Neuronal stem cell (in vitro differentiated cells): ENCODE data around the gene C10orf120.

Experiments
- DNase-seq: peaks from one replicate; pipeline ENCODE4 v3.0.0-alpha.2; 2013; ENCODE audit warnings: low spot score
- H2AFZ ChIP-seq: one replicate; pipeline ENCODE4 v1.6.1; 2013; ENCODE audit warnings: mild to moderate bottlenecking, low read length, inconsistent platforms
- H2AK5ac ChIP-seq: 2 replicates; pipeline ENCODE4 v1.6.1; 2013; ENCODE audit warnings: low read depth, mild to moderate bottlenecking, inconsistent platforms, low read length, moderate library complexity, mixed read lengths
- H2BK120ac ChIP-seq: 2 replicates; pipeline ENCODE4 v1.6.1; 2013; ENCODE audit warnings: low read depth, mild to moderate bottlenecking, inconsistent platforms, low read length, moderate library complexity, mixed read lengths
- H2BK12ac ChIP-seq: one replicate; pipeline ENCODE4 v1.6.1; 2013; ENCODE audit warnings: low read length, inconsistent platforms
- H2BK15ac ChIP-seq: 2 replicates; pipeline ENCODE4 v1.6.1; 2013; ENCODE audit warnings: mild to moderate bottlenecking, low read length, inconsistent platforms, mixed read lengths
- H2BK5ac ChIP-seq: one replicate; pipeline ENCODE4 v1.6.1; 2013; ENCODE audit warnings: inconsistent platforms, mild to moderate bottlenecking, low read length, moderate library complexity
- H3K14ac ChIP-seq: one replicate; pipeline ENCODE4 v1.6.1; 2013; ENCODE audit warnings: low read length, inconsistent platforms
- H3K18ac ChIP-seq: 2 replicates; pipeline ENCODE4 v1.6.1; 2013; ENCODE audit warnings: low read length, inconsistent platforms
- H3K23ac ChIP-seq: 2 replicates; pipeline ENCODE4 v1.6.1; 2013; ENCODE audit warnings: low read depth, mild to moderate bottlenecking, mixed read lengths, low read length, inconsistent platforms; ENCODE audit not compliant: poor library complexity
- H3K27ac ChIP-seq: replicated peaks from 3 replicates; pipeline ENCODE4 v1.5.1; 2013; ENCODE audit warnings: low read length, inconsistent platforms
- H3K27me3 ChIP-seq, 3 experiments: 2 replicates each; pipeline ENCODE4 v1.6.1; 2013; ENCODE audit warnings: low read length in 3 of 3, mild to moderate bottlenecking in 2 of 3, inconsistent platforms in 1 of 3, low read depth in 1 of 3, mixed read lengths in 1 of 3, moderate library complexity in 1 of 3; ENCODE audit not compliant: control insufficient read depth in 3 of 3, insufficient read depth in 3 of 3
- H3K36me3 ChIP-seq, 2 donors: replicated peaks in 1 of 2; 2 replicates each; pipeline ENCODE4 v1.6.1; 2013; ENCODE audit warnings: low read length in 2 of 2; ENCODE audit not compliant: control insufficient read depth in 2 of 2, insufficient read depth in 2 of 2
- H3K4ac ChIP-seq: 2 replicates; pipeline ENCODE4 v1.6.1; 2013; ENCODE audit warnings: inconsistent platforms, mild to moderate bottlenecking, low read length, moderate library complexity
- H3K4me1 ChIP-seq, 2 donors: 1 replicate in 1 of 2; 2 replicates in 1 of 2; pipeline ENCODE4 v1.6.1; 2013; ENCODE audit warnings: low read length in 2 of 2, low read depth in 1 of 2; ENCODE audit not compliant: control insufficient read depth in 2 of 2, insufficient read depth in 1 of 2
- H3K4me2 ChIP-seq: one replicate; pipeline ENCODE4 v1.6.1; 2013; ENCODE audit warnings: mild to moderate bottlenecking, low read length, inconsistent platforms; ENCODE audit not compliant: insufficient read depth, poor library complexity, severe bottlenecking
- H3K4me3 ChIP-seq, 2 donors: 2 replicates each; pipeline ENCODE4 v1.5.1; 2013; ENCODE audit warnings: low read length in 2 of 2, mild to moderate bottlenecking in 2 of 2, inconsistent platforms in 1 of 2, moderate library complexity in 1 of 2
- H3K79me1 ChIP-seq: one replicate; pipeline ENCODE4 v1.6.1; 2013; ENCODE audit warnings: low read depth, mild to moderate bottlenecking, inconsistent platforms, low read length, moderate library complexity
- H3K9ac ChIP-seq: one replicate; pipeline ENCODE4 v1.6.1; 2013; ENCODE audit warnings: mild to moderate bottlenecking, low read depth, low read length, inconsistent platforms; ENCODE audit not compliant: poor library complexity
- H3K9me3 ChIP-seq, 2 donors: replicated peaks in 1 of 2; 2 replicates each; pipeline versions ENCODE3 to v1.6.1; 2013; ENCODE audit warnings: low read length in 2 of 2, mild to moderate bottlenecking in 2 of 2, inconsistent platforms in 1 of 2, low read depth in 1 of 2, mixed read lengths in 1 of 2, moderate library complexity in 1 of 2; ENCODE audit not compliant: control insufficient read depth in 2 of 2, insufficient read depth in 1 of 2
- H4K8ac ChIP-seq: one replicate; pipeline ENCODE4 v1.6.1; 2013; ENCODE audit warnings: low read depth, mild to moderate bottlenecking, inconsistent platforms, low read length, moderate library complexity
- H4K91ac ChIP-seq: one replicate; pipeline ENCODE4 v1.6.1; 2013; ENCODE audit warnings: low read length, low read depth, mild to moderate bottlenecking, inconsistent platforms; ENCODE audit not compliant: poor library complexity
- WGBS, 2 donors: extraction: QIAGEN DNeasy Blood & Tissue Kit; methylation state at CpG; one replicate each; pipeline ENCODE4 v1.1.7; 2013; ENCODE audit warnings: missing lambda C conversion rate in 2 of 2, mixed read lengths in 1 of 2; ENCODE audit not compliant: insufficient read length in 2 of 2, insufficient replicate concordance in 1 of 2; ENCODE audit errors: extremely low coverage in 2 of 2; 5-methylcytosine and 5-hydroxymethylcytosine counted together

The C10orf120 gene

DNA sequence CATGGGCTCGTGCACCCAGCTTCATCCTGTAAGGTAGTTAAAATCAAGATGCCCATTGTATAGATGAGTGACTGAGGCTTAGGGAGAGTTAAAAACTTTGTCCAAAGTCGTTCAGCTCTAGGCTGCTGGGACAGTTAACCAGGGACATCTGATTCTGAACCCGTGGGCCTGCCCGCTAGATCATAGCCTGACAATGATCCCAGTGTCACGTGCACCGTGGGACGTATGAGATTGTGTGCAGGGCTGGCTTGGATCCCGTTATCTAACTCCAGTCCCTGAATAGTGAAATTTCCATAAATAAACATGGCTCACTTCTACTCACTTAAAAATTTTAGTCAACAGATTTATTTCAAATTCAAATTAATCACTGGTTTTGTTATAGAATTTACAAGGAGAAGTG is 24.9 kb downstream of the C10orf120 start:
- H3K27me3 ChIP-seq: no peaks in the 10 kb centered on the region
- no peak for DNase-seq

GRCh38 chr10:122673731-122674130 is 25.9 kb downstream of the C10orf120 start:
- no peaks in the 10 kb centered on the region for H3K27me3 ChIP-seq
- DNase-seq: no peak
- no CpG with 5 or more reads among the region's 5 CpGs for WGBS, 2 donors

More for the DNA sequence above, 24.9 kb downstream of the C10orf120 start:
- H2AK5ac ChIP-seq: no peak overlapping the region
- H2BK120ac ChIP-seq: no peak overlapping the region
- no peak overlapping the region for H4K8ac ChIP-seq
- no peak overlapping the region for H4K91ac ChIP-seq
- no peaks in the 10 kb centered on the region for H3K4me1 ChIP-seq
- no peak overlapping the region for H2BK5ac ChIP-seq
- H3K36me3 ChIP-seq: no peaks in the 10 kb centered on the region
- H3K23ac ChIP-seq: no peak overlapping the region
- no peak overlapping the region for H3K4me3 ChIP-seq
- H3K4me2 ChIP-seq: no peak overlapping the region
- H3K27ac ChIP-seq: no peak overlapping the region
- no peak overlapping the region for H3K18ac ChIP-seq
- no peak overlapping the region for H2BK12ac ChIP-seq
- WGBS, 2 donors: no CpG with 5 or more reads among the region's 8 CpGs
- H3K14ac ChIP-seq: no peak overlapping the region
- no peak overlapping the region for H3K4ac ChIP-seq
- H3K9me3 ChIP-seq: peaks cover 0 to 2% of the 10 kb centered on the region in 2 donors
- no peaks in the 10 kb centered on the region for H3K79me1 ChIP-seq
- no peak overlapping the region for H2AFZ ChIP-seq
- no peak overlapping the region for H2BK15ac ChIP-seq
- H3K9ac ChIP-seq: no peak overlapping the region

GRCh38 chr10:122673269-122673668 is 26.4 kb downstream of the C10orf120 start:
- no peak overlapping the region for H2BK12ac ChIP-seq
- no peak overlapping the region for H3K27ac ChIP-seq

More at GRCh38 chr10:122673731-122674130, 25.9 kb downstream of the C10orf120 start:
- Histone ChIP-seq H3K18ac (peak overlapping the region; percentile 44), H4K91ac (no peak overlapping the region), H3K27ac (no peak overlapping the region), H3K4ac (no peak overlapping the region), H2BK120ac (no peak overlapping the region), H2AFZ (no peak overlapping the region), H2BK5ac (no peak overlapping the region), H3K79me1 (no peaks in the 10 kb centered on the region), H2BK12ac (no peak overlapping the region), H3K14ac (no peak overlapping the region), H3K4me1 (no peaks in the 10 kb centered on the region), H3K4me3 (no peak overlapping the region), H2BK15ac (no peak overlapping the region), H3K4me2 (no peak overlapping the region), H3K9me3 (peaks cover 0 to 2% of the 10 kb centered on the region in 2 donors), H2AK5ac (no peak overlapping the region), H3K9ac (no peak overlapping the region), H3K23ac (no peak overlapping the region), H4K8ac (no peak overlapping the region), H3K36me3 (no peaks in the 10 kb centered on the region)

GRCh38 chr10:122672655-122673054 is 27.0 kb downstream of the C10orf120 start:
- Histone ChIP-seq H3K27me3 (peaks cover 0 to 5% (median 0%) of the 10 kb centered on the region in 3 experiments), H3K36me3 (no peaks in the 10 kb centered on the region)

More at GRCh38 chr10:122673269-122673668, 26.4 kb downstream of the C10orf120 start:
- H4K91ac ChIP-seq: no peak overlapping the region
- no peak overlapping the region for H3K9ac ChIP-seq
- H2BK15ac ChIP-seq: no peak overlapping the region
- H2AFZ ChIP-seq: no peak overlapping the region
- H3K4ac ChIP-seq: no peak overlapping the region
- H4K8ac ChIP-seq: peak overlapping the region; percentile 73
- DNase-seq: no peak
- H3K23ac ChIP-seq: no peak overlapping the region
- H3K27me3 ChIP-seq: no peaks in the 10 kb centered on the region
- no peak overlapping the region for H3K4me2 ChIP-seq
- H2BK120ac ChIP-seq: no peak overlapping the region
- no peak overlapping the region for H3K4me3 ChIP-seq
- WGBS, 2 donors: no CpG with 5 or more reads among the region's 6 CpGs
- H3K18ac ChIP-seq: peak overlapping the region; percentile 79
- no peaks in the 10 kb centered on the region for H3K4me1 ChIP-seq
- H2BK5ac ChIP-seq: no peak overlapping the region
- H3K79me1 ChIP-seq: no peaks in the 10 kb centered on the region
- H3K14ac ChIP-seq: no peak overlapping the region
- no peak overlapping the region for H2AK5ac ChIP-seq
- H3K36me3 ChIP-seq: no peaks in the 10 kb centered on the region
- H3K9me3 ChIP-seq: peaks cover 0 to 2% of the 10 kb centered on the region in 2 donors

More at GRCh38 chr10:122672655-122673054, 27.0 kb downstream of the C10orf120 start:
- Histone ChIP-seq H2BK5ac (no peak overlapping the region), H3K9ac (no peak overlapping the region), H2BK12ac (no peak overlapping the region), H3K4me2 (no peak overlapping the region), H4K8ac (no peak overlapping the region), H3K79me1 (no peaks in the 10 kb centered on the region), H4K91ac (no peak overlapping the region), H2AK5ac (no peak overlapping the region), H3K9me3 (peaks cover 0 to 2% of the 10 kb centered on the region in 2 donors), H3K23ac (no peak overlapping the region), H3K4me3 (no peak overlapping the region), H3K14ac (no peak overlapping the region), H2BK120ac (no peak overlapping the region), H3K27ac (no peak overlapping the region), H2BK15ac (no peak overlapping the region), H2AFZ (no peak overlapping the region), H3K18ac (no peak overlapping the region), H3K4ac (no peak overlapping the region), H3K4me1 (no peaks in the 10 kb centered on the region)
- no peak for DNase-seq
- WGBS, 2 donors: no CpG with 5 or more reads among the region's 4 CpGs
